ENCODE measurements around the gene PLAC1.

PLAC1 gene

DNA sequence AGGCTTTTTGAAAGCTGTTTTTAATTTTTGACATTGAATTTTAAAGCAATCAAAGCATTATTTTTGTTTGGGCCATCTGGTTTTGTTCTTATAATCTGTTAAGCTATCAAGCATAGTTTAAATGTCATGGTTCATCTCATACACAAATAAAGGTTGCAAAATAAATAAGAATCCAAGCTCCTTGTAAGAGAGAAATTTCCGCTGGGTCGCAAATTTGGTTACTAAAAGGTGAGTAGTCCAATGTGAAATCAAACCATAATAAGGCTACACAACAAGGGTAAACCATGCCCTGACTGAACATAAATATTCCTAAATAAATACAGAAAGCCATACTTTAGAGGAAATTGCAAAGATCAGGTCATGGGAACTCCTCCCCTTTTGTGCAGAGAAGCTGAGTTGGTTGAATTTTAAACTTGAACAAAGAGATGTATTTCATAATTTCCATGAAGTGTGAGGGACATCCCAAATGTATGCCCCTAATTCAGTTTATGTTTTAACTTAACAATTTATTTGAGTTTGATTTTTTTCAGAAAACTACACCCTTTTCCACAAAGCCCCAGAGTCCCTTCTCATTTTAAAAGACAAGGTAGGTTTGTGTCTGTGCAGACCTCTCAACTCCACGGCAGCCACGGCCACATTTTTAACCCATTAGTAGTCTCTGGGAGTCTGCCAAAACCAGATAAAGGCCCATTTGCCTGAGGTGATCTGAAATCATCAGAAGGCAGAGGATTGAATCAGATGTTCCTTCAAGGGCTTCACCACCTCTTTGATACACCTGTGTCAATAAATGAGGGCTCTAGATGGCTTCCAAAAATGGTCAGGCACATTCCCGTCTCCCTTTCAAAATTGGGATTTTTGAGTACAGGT lies 85.2 kb downstream of the PLAC1 start:
- no peak for DNase-seq

DNA sequence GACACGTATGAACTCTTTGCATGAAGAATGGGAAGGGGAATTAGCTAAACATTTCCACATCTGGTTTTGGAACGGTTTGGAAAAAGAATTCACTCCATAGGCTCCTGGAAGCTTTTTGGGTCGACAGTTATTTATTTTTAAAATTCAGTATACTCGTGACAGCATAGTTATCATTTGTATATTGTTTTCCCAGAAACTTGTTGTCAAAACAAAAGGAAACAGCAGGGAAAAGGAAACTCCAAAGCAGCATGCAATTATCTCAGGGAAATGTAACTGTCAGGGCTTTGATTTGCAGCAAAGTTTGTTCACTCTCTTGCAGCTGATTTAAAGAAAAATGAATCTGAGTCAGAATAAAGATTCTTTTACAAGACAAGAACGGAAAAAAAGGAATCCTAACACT lies 86.5 kb downstream of the PLAC1 start:
- DNase-seq: no peak

DNA sequence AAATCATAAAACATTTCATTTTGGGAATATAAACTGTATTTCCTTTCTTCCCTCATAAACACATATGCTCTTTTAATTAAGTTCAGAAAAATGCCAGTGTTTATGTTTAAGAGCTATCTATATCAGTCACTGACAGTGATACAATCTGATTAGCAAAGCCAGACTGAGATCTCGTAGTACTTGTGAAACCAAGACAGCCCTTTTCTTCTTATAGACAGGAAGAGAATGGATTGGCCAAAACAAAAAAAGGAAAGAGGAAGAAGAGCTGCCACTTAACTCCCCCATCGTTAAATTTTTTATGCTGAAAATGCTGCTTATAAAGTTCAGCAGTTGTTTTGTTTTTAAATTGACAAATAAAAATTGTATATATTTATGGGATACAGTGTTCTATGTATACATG lies 87.4 kb downstream of the PLAC1 start:
- no peak for DNase-seq

DNA sequence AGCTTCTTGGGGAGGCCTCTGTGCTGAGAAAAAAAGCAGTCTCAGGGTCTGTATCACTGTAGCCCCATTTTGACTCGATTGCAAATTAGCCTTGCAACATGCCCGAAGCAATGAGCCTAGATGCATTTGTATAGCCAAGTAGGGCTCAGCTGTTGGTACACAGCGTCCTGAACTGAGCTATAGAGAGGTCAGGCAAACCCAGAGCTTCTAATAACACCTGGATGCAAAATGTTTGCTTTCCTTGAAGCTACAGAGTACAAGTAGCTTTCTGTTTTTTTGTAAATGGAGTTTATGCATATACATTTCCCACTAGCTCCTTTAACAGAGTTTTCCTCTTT lies 87.8 kb downstream of the PLAC1 start:
- no peak for DNase-seq

GRCh38 chrX:134569306-134569705 lies 89.0 kb downstream of the PLAC1 start:
- no peak for DNase-seq

- DNase-seq: no peak
Observed at GRCh38 chrX:134568285-134569016, 89.8 kb downstream of the PLAC1 start.

GRCh38 chrX:134566506-134566905 lies 91.8 kb downstream of the PLAC1 start:
- DNase-seq: no peak

GRCh38 chrX:134562002-134562401 lies 96.3 kb downstream of the PLAC1 start:
- DNase-seq: no peak

GRCh38 chrX:134558133-134558532 lies 100.1 kb downstream of the PLAC1 start:
- DNase-seq: no peak

DNA sequence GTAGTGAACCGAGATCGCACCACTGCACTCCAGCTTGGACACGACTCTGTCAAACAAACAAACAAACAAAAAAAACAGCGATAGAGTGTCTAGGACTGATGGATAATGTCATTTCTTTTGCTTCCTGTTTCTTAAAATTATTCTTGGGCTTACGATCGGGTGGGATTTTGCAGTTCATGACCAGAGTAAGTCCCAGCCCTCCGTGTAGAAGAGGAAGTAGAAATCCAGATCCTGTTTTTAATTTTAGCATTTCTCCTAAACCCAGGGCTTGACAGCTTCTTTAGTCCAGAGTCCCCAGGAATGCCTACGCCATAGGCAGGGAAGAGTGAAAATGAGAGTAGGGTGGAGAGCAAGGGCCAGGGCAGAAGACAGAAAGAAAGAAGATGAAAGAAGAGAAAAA lies 104.0 kb downstream of the PLAC1 start:
- DNase-seq: no peak

GRCh38 chrX:134552351-134552750 lies 105.9 kb downstream of the PLAC1 start:
- DNase-seq: no peak

DNA sequence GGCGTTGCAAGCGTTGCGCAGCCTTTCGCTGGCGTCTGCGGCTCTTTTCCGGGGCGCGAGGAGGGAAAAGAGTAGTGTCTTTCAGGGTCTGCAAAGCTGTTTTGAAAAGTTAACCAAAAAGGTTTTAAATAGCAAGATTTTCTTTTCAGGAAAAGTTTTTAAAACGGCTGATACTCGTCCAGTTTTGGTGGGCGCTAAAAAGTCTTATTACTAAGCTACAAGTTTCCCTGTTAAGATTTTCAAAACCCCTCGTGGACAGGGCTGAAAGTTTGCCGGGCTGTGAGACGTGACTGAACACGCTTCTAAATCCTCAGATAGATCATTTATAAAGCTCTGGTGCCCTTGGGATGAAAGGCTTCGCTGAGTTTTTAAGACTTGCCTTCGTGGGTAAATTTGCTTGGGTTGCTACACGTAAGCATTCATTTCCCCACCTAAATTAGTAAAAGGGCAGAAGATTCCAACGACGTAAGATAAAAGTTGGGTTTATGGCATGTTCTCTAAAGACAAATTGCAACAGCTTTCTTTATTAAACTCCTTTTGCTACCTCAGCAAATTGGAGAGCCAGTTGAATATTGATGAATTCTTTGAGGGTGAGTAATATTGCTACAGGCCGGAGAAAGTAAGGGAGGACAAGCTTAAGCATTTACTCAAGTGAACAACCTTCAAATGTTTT lies 106.8 kb downstream of the PLAC1 start:
- no peak for DNase-seq

DNA sequence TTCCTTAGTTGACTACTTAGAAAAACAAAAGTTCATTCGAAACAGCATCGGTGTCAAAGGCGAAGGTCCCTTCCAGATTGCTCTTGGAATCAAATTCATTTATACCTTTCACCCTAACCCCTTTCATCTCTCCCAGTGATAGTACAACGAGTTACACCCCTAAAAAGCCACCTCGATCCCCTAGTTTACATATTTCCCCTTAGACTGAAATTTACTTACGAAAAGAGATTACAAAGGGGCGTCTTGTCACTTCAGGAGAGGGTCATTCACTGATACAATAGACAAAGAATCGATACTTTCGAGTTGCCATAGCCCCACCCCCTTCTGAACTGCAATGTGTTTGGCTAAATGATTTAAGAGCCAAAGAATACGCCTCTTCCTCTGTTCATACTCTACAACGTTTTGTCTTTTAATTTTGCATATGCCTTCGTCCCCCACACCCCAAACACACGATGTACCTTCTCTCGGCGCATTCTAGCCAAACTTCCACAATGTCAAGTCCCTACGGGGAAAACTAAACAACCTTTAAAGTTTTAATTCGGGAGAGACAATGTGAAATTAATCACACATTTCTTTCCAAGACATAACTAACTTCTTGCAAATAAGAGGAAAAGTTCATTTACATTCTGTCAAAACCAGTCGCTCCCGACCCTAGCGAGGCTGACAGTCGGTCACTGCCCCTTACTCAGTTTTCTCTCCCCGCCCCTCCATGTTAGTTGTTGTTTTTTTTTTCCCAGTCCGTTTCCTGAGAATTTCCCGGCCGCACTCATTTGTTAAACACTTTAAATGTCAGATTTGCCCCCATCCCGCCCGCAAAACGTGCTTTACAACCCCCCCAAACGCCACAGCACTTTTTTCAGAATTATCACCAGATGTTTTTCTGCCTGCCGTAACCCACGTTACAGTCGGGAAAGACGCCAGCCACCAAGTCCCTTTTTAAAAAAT lies 109.7 kb downstream of the PLAC1 start:
- no peak for DNase-seq

DNA sequence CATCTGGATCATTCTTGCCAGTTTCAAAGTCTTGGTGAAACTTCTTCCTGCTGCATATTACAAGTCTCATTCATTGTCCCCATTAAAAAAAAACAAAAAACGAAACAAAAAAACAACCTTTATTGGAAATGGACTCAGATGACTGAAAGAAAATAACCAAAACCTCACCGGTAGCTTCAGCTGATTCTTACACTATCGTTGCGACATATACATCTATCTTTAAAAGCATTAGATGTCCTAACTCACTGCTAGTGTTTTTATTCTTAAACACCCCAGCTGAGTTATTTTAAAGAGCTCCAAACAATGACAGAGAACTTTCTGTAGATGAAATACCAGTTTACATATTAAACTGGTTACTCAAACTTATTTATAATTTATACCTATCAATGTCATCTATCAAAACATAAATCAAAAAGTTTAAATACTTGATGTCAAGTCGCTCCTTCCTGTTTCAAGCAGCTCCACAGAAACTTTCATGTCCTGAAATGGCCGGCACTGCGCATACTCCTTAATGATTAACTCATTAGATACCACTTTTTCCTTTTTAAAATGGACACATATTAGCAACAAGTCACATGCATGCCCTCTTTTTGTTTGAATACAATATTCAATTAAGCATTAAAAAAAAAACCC lies 111.1 kb downstream of the PLAC1 start:
- DNase-seq: no peak

GRCh38 chrX:134546187-134546586 lies 112.1 kb downstream of the PLAC1 start:
- no peak for DNase-seq

DNA sequence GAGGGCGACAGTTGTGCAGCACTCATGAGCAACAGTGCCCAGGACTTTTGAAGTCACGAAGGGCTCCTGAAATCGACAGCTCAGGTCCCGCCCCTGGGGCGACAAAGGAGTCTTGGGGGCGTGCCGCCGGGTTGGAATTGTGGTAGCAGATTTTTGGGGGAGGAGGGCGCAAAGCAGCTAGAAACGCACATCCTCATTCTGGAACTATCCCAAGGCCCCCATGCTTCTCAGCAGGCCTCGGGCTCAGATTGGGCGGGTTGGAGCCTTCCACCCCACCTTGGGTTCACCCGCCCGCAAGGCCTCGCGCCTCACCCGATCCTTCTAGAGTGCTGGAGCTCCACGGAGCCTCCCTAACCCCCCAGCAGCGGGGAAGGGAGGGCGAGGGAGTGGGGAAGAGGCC lies 112.8 kb downstream of the PLAC1 start:
- DNase-seq: no peak

DNA sequence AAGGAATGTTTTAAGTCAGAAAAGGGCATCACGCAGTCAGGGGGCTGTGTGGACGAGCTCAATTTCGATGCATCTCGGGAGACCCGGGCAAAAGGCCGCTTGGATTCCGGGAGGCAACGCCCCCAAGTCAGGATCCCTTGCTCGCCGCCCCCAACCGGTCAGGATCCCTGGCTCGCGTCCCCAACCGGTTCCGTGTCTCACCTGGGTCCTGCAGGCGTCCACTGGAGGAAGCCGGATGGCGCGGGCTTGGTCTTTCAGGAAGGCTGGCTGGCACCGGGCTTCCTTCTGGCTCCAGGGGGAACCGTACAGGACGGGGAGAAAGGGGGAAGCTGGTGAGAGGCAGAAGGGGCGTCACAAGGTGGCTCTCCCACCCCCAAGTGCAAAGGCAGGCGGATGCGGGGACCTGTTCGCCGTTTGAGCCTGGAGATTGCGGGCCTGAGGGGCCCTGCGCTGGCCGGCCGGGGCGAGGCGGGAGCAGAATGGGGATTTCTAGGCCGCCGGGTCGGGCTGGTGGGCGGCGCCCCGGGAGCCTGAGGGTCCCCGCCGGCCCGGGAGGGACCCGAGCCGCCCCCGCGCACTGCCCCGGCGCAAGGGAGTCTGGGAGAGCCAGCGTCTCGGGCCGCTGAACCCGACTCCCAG lies 113.6 kb downstream of the PLAC1 start:
- DNase-seq: no peak

DNA sequence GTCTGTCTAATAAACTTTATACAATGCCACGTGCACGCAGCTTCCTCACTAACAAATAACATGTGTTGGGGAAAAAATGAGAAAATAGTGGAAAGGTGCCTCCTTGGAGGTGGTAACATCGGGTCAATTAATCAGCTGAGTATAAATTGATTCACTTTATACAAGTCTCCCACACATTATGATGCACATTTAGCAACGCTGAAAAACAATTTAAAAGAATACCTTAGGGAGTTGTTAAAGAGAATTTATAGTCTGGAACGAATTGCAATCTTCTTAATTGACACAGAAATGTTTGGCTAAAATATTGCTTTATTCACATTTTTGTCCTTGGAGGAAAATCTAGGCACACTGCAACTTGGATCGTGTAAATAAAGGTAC lies 114.1 kb downstream of the PLAC1 start:
- no peak for DNase-seq

DNA sequence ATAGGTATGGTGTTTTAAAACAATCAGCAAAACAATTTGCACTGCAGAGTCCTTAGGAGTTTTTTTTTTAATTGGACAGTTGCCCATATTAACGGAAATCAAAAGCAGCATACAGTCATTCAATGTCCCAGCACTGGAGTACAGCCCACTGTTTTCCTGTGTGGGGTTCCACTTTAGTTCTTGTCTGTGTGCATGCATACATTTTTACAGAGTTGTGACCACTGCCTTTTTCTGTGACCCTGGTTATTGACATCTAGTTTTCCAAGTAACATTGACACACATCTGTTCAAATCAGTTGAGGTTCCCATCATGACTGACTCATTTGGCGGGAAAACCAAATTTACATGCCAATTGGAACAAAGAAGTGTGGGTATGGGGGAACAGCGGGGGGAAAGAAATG lies 115.0 kb downstream of the PLAC1 start:
- no peak for DNase-seq

GRCh38 chrX:134542485-134542884 lies 115.8 kb downstream of the PLAC1 start:
- DNase-seq: peak; percentile 44

DNA sequence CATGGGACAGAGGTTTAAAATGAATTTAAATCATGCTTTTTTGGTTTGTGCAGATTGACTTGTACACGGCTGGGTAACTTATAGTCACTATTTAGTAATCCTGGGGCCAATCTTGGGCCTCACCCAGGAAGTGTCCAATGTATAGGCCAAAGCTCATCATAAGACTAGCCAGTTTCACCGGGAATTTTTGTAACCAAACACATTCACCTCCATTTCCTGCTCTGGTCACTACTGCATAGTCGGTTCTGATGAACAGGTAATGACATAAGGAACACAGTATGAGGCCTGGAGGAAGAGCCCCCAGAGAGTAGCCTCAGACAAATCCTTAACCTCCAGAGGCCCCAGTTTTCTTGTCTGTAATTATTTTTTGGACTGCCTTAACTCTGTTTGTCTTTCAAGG lies 116.4 kb downstream of the PLAC1 start:
- DNase-seq: no peak

- DNase-seq: no peak
Observed at GRCh38 chrX:134538316-134538715, 120.0 kb downstream of the PLAC1 start.

Measured in COR-L47 (cell line).